ENCODE data around the gene CARS1. TPM values are rescaled to one million over a fixed set of nuclear protein-coding genes. Genes with fewer than 3 reads are reported as not detected.

CARS1 gene
- total and polyA plus RNA-seq, 2 of the 8 experiments (the other 6 are each of a cell fraction or from before 2014, with no cell fraction given), result 44.1 to 100 TPM

- TF ChIP-seq ATF2 (IDR thresholded peaks at IDR 0.05; ENCODE audit: low read length), result no peak
- no peak for TF ChIP-seq TBP (IDR thresholded peaks at IDR 0.05; ENCODE audit: low read depth, low read length)
- TF ChIP-seq RFX5 (IDR thresholded peaks at IDR 0.05; ENCODE audit: borderline replicate concordance, low read depth, low read length), result no peak
- TF ChIP-seq BCL11A (IDR thresholded peaks at IDR 0.05; ENCODE audit: low read depth in 2 of 2, low read length in 2 of 2), result no peak
- TF ChIP-seq CHD7 (IDR thresholded peaks at IDR 0.05; ENCODE audit: insufficient replicate concordance, low read length), result no peak
- no peak for TF ChIP-seq SIRT6 (IDR thresholded peaks at IDR 0.05; ENCODE audit: low read length)
These were observed 62.9 kb downstream of the CARS1 start (continued) for GRCh38 chr11:2994336-2994730.
